Mesenchymal stem cell (in vitro differentiated cells and primary cell): ENCODE results near the gene ARHGEF4.
A peak's percentile ranks its signal among the peaks of the same experiment; 100 is the strongest.

Experiments
- DNase-seq: peaks from one replicate; pipeline ENCODE4 v3.0.0-alpha.2; 2013
- H2AFZ ChIP-seq: one replicate; pipeline ENCODE4 v1.6.1; 2013; ENCODE audit warnings: low read depth, mild to moderate bottlenecking, control low read depth, inconsistent platforms, low read length, moderate library complexity
- H2AK5ac ChIP-seq: 2 replicates; pipeline ENCODE4 v1.6.1; 2013; ENCODE audit warnings: low read length, moderate library complexity, mild to moderate bottlenecking, inconsistent platforms; ENCODE audit not compliant: severe bottlenecking
- H2BK120ac ChIP-seq: one replicate; pipeline ENCODE4 v1.6.1; 2013; ENCODE audit warnings: low read depth, mild to moderate bottlenecking, inconsistent platforms, low read length, moderate library complexity
- H2BK12ac ChIP-seq, 2 experiments: one replicate each; pipeline ENCODE4 v1.6.1; 2013; ENCODE audit warnings: inconsistent platforms in 2 of 2, low read length in 2 of 2, mild to moderate bottlenecking in 2 of 2, moderate library complexity in 2 of 2, control low read depth in 1 of 2
- H2BK15ac ChIP-seq: one replicate; pipeline ENCODE4 v1.6.1; 2013; ENCODE audit warnings: mild to moderate bottlenecking, low read depth, inconsistent platforms; ENCODE audit not compliant: poor library complexity, severe bottlenecking
- H2BK5ac ChIP-seq: 2 replicates; pipeline ENCODE4 v1.6.1; 2013; ENCODE audit warnings: low read depth, mild to moderate bottlenecking, low read length, control low read depth, inconsistent platforms; ENCODE audit not compliant: poor library complexity, severe bottlenecking
- H3K14ac ChIP-seq, 2 experiments: one replicate each; pipeline ENCODE4 v1.6.1; 2013; ENCODE audit warnings: inconsistent platforms in 2 of 2, low read length in 2 of 2, control low read depth in 1 of 2, mild to moderate bottlenecking in 1 of 2, moderate library complexity in 1 of 2
- H3K18ac ChIP-seq, 2 experiments: one replicate each; pipeline ENCODE4 v1.6.1; 2013; ENCODE audit warnings: inconsistent platforms in 2 of 2, low read length in 2 of 2, control low read depth in 1 of 2, low read depth in 1 of 2, mild to moderate bottlenecking in 1 of 2
- H3K23ac ChIP-seq, 2 experiments: one replicate each; pipeline ENCODE4 v1.6.1; 2013; ENCODE audit warnings: inconsistent platforms in 2 of 2, low read length in 2 of 2, mild to moderate bottlenecking in 2 of 2, moderate library complexity in 2 of 2, control low read depth in 1 of 2
- H3K27ac ChIP-seq: 2 replicates; pipeline ENCODE4 v1.5.1; 2013; ENCODE audit warnings: mild to moderate bottlenecking, moderate library complexity, low read length, control low read depth, inconsistent platforms; ENCODE audit not compliant: poor library complexity, severe bottlenecking
- H3K27me3 ChIP-seq, 2 experiments: 2 replicates each; pipeline versions ENCODE4 v1.6.1 to v1.7.0; 2013; ENCODE audit warnings: low read length in 2 of 2, mild to moderate bottlenecking in 2 of 2, moderate library complexity in 2 of 2, control low read depth in 1 of 2, inconsistent platforms in 1 of 2; ENCODE audit not compliant: control insufficient read depth in 1 of 2, insufficient read depth in 1 of 2
- H3K36me3 ChIP-seq, 2 experiments: 2 replicates each; pipeline versions ENCODE4 v1.6.1 to v1.7.0; 2013; ENCODE audit warnings: low read length in 2 of 2, control low read depth in 1 of 2, inconsistent platforms in 1 of 2, low read depth in 1 of 2, mild to moderate bottlenecking in 1 of 2; ENCODE audit not compliant: insufficient read depth in 2 of 2, control insufficient read depth in 1 of 2
- H3K4ac ChIP-seq, 2 experiments: one replicate each; pipeline ENCODE4 v1.6.1; 2013; ENCODE audit warnings: inconsistent platforms in 2 of 2, low read length in 2 of 2, mild to moderate bottlenecking in 2 of 2, moderate library complexity in 2 of 2, control low read depth in 1 of 2, low read depth in 1 of 2
- H3K4me1 ChIP-seq: 2 replicates; pipeline ENCODE4 v1.6.1; 2013; ENCODE audit warnings: low read depth, low read length, control low read depth; ENCODE audit not compliant: control insufficient read depth, insufficient read depth
- H3K4me2 ChIP-seq: 2 replicates; pipeline ENCODE4 v1.6.1; 2013; ENCODE audit warnings: low read length, mild to moderate bottlenecking, inconsistent platforms; ENCODE audit not compliant: poor library complexity, severe bottlenecking
- H3K4me3 ChIP-seq, 2 experiments: 2 replicates each; pipeline versions ENCODE4 v1.5.1 to v1.7.0; 2013; ENCODE audit warnings: low read length in 2 of 2, mild to moderate bottlenecking in 2 of 2, control low read depth in 1 of 2, low read depth in 1 of 2; ENCODE audit not compliant: insufficient read depth in 1 of 2
- H3K79me1 ChIP-seq: replicated peaks from 2 replicates; pipeline ENCODE4 v1.6.1; 2013; ENCODE audit warnings: mild to moderate bottlenecking, control low read depth, low read length, inconsistent platforms; ENCODE audit not compliant: poor library complexity, severe bottlenecking
- H3K9ac ChIP-seq: 2 replicates; pipeline ENCODE4 v1.7.0; 2013; ENCODE audit warnings: mild to moderate bottlenecking, low read length, moderate library complexity
- H3K9me3 ChIP-seq: 2 replicates; pipeline ENCODE4 v1.7.0; 2013; ENCODE audit warnings: mild to moderate bottlenecking, low read length; ENCODE audit not compliant: control insufficient read depth
- H4K8ac ChIP-seq: one replicate; pipeline ENCODE4 v1.6.1; 2013; ENCODE audit warnings: inconsistent platforms, mild to moderate bottlenecking, low read length, moderate library complexity
- H4K91ac ChIP-seq: one replicate; pipeline ENCODE4 v1.6.1; 2013; ENCODE audit warnings: mild to moderate bottlenecking, low read length, inconsistent platforms
- WGBS: methylation state at CpG from one replicate; pipeline ENCODE4 v1.1.7; 2013; ENCODE audit warnings: mixed read lengths; 5-methylcytosine and 5-hydroxymethylcytosine counted together

ARHGEF4 gene

GRCh38 chr2:130826419-130826818 lies 10.3 kb upstream of the ARHGEF4 start:
- Histone ChIP-seq H2BK12ac (no peak overlapping the region), H2AK5ac (no peak overlapping the region), H3K23ac (no peak overlapping the region), H2BK15ac (no peak overlapping the region), H3K4ac (no peak overlapping the region), H3K18ac (no peak overlapping the region), H4K8ac (no peak overlapping the region), H3K9me3 (no peaks in the 10 kb centered on the region), H2AFZ (no peak overlapping the region), H2BK120ac (no peak overlapping the region), H3K27me3 (peaks cover 0 to 9% of the 10 kb centered on the region in 2 experiments), H3K9ac (no peak overlapping the region), H3K4me2 (no peak overlapping the region), H3K4me1 (peaks cover 41% of the 10 kb centered on the region), H3K27ac (no peak overlapping the region), H2BK5ac (no peak overlapping the region), H3K36me3 (no peaks in the 10 kb centered on the region), H3K4me3 (no peak overlapping the region), H4K91ac (no peak overlapping the region), H3K79me1 (no peaks in the 10 kb centered on the region), H3K14ac (no peak overlapping the region)
- 89% methylated on average over 12 of the region's 12 CpGs for WGBS
- DNase-seq: no peak

DNA sequence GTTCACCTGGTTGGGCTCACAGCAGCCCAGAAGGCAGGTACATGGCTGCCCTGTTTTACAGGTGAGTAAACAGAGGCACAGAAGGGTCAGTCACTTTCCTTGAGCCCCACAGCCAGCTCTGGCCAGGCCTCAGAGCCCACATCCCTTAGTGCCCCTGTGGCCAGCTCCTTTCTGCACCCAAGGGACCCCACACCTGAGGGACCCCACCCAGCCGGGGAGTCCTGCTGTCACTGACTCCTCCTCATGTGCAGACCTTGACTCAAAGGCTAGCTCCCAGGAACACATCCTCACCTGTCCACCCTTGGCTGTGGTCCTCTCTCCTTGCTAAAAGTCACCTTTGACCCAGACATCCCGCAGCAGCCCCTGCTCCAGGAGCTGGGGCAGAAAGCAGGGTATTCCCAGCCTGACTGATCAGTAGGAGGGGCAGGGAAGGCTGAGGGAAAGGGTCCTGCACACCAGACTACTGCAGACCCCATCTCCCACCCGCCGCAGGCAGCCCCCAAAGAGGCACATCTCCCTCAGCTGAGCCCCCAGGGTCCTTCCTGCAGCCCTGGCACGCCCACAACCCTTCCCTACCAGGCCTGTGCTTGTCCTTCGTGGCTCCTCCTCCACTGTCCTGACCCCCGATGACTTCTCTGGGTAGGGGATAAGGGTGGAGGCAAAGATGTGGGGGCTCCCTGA lies 9.8 kb upstream of the ARHGEF4 start:
- Histone ChIP-seq H3K23ac (no peak overlapping the region), H3K4me2 (no peak overlapping the region), H3K4ac (no peak overlapping the region), H3K4me1 (peaks cover 41% of the 10 kb centered on the region), H3K18ac (no peak overlapping the region), H3K36me3 (no peaks in the 10 kb centered on the region), H2BK12ac (no peak overlapping the region), H2AFZ (no peak overlapping the region), H3K9me3 (no peaks in the 10 kb centered on the region), H3K27ac (peak overlapping the region; percentile 10), H4K91ac (no peak overlapping the region), H3K27me3 (peaks cover 1 to 13% of the 10 kb centered on the region in 2 experiments), H2AK5ac (peak overlapping the region; percentile 34), H2BK5ac (no peak overlapping the region), H3K14ac (no peak overlapping the region), H2BK120ac (no peak overlapping the region), H3K9ac (no peak overlapping the region), H4K8ac (no peak overlapping the region), H3K4me3 (peak overlapping the region in 1 of 2 experiments; percentile 6), H3K79me1 (no peaks in the 10 kb centered on the region), H2BK15ac (no peak overlapping the region)
- no peak for DNase-seq
- WGBS: 73% methylated on average over 5 of the region's 7 CpGs

GRCh38 chr2:130827502-130828251 lies 9.0 kb upstream of the ARHGEF4 start:
- H3K9ac ChIP-seq: no peak overlapping the region
- no peak overlapping the region for H3K14ac ChIP-seq
- H2BK5ac ChIP-seq: no peak overlapping the region
- H4K91ac ChIP-seq: no peak overlapping the region
- H3K18ac ChIP-seq: no peak overlapping the region
- no peak overlapping the region for H3K23ac ChIP-seq
- H4K8ac ChIP-seq: no peak overlapping the region
- no peak overlapping the region for H2AFZ ChIP-seq
- no peaks in the 10 kb centered on the region for H3K79me1 ChIP-seq
- H3K4me1 ChIP-seq: peaks cover 41% of the 10 kb centered on the region
- peak overlapping the region; percentile 10 for H3K27ac ChIP-seq
- peak; percentile 9 for DNase-seq
- no peak overlapping the region for H3K4ac ChIP-seq
- H3K27me3 ChIP-seq: peaks cover 8 to 18% of the 10 kb centered on the region in 2 experiments
- no peak overlapping the region for H2BK15ac ChIP-seq
- H2BK12ac ChIP-seq: no peak overlapping the region
- no peak overlapping the region for H2BK120ac ChIP-seq
- WGBS: 59% methylated on average over 15 of the region's 15 CpGs
- no peaks in the 10 kb centered on the region for H3K9me3 ChIP-seq
- no peak overlapping the region for H3K4me2 ChIP-seq
- peak overlapping the region in 1 of 2 experiments; percentile 6 for H3K4me3 ChIP-seq
- no peak overlapping the region for H2AK5ac ChIP-seq
- H3K36me3 ChIP-seq: no peaks in the 10 kb centered on the region

- Histone ChIP-seq H3K9ac (no peak overlapping the region), H2AK5ac (no peak overlapping the region), H4K8ac (no peak overlapping the region), H3K27me3 (peaks cover 11 to 23% of the 10 kb centered on the region in 2 experiments), H3K14ac (no peak overlapping the region), H3K79me1 (no peaks in the 10 kb centered on the region), H3K4me3 (no peak overlapping the region), H3K27ac (no peak overlapping the region), H3K4me1 (peaks cover 41% of the 10 kb centered on the region), H2BK15ac (no peak overlapping the region), H3K4me2 (no peak overlapping the region), H3K4ac (no peak overlapping the region), H3K23ac (no peak overlapping the region), H2BK12ac (no peak overlapping the region), H3K36me3 (no peaks in the 10 kb centered on the region), H4K91ac (no peak overlapping the region), H3K9me3 (no peaks in the 10 kb centered on the region), H3K18ac (no peak overlapping the region), H2BK5ac (no peak overlapping the region), H2BK120ac (no peak overlapping the region), H2AFZ (no peak overlapping the region)
- DNase-seq: no peak
- 82% methylated on average over 5 of the region's 5 CpGs for WGBS
Measured at GRCh38 chr2:130828461-130828860, 8.3 kb upstream of the ARHGEF4 start.
